GM23338 (cell line): Measurements from ENCODE around the gene RAB17. TPM values are rescaled to one million over a fixed set of nuclear protein-coding genes. Genes with fewer than 3 reads are reported as not detected.

Source experiments
- ATAC-seq: fragments of 200-7000 bp; cut with Tn5 transposase; 3 replicates; pipeline ENCODE4 v1.9.1; 2020
- DNase-seq: peaks from one replicate; pipeline ENCODE4 v3.0.0-alpha.2; 2015; ENCODE audit warnings: low spot score
- H2AFZ ChIP-seq: fragments of 200-600 bp; sonication (generic); 2 replicates; pipeline ENCODE4 v1.8.0; 2016; ENCODE audit warnings: antibody characterized with exemption, mild to moderate bottlenecking, moderate library complexity
- H3F3A ChIP-seq: fragments of 200-600 bp; sonication (generic); replicated peaks from 2 replicates; pipeline ENCODE4 v1.8.0; 2017; ENCODE audit warnings: antibody characterized with exemption, mixed run types, low read depth
- H3K27ac ChIP-seq: fragments of 200-600 bp; sonication (generic); 2 replicates; pipeline ENCODE4 v1.6.1; 2016; ENCODE audit warnings: low read depth
- H3K27me3 ChIP-seq: fragments of 200-600 bp; sonication (generic); 2 replicates; pipeline ENCODE4 v1.8.0; 2016; ENCODE audit warnings: mild to moderate bottlenecking, mixed run types, moderate library complexity; ENCODE audit not compliant: insufficient read depth
- H3K36me3 ChIP-seq: fragments of 200-600 bp; sonication (generic); 2 replicates; pipeline ENCODE4 v1.8.0; 2016; ENCODE audit warnings: mild to moderate bottlenecking; ENCODE audit not compliant: insufficient read depth
- H3K4me1 ChIP-seq: fragments of 200-600 bp; sonication (generic); 2 replicates; pipeline ENCODE4 v1.8.0; 2016; ENCODE audit warnings: mild to moderate bottlenecking, moderate library complexity; ENCODE audit not compliant: insufficient read depth
- H3K4me2 ChIP-seq: fragments of 200-600 bp; sonication (generic); 2 replicates; pipeline ENCODE4 v1.7.1; 2017; ENCODE audit warnings: mixed run types
- H3K4me3 ChIP-seq: fragments of 200-600 bp; sonication (generic); 2 replicates; pipeline ENCODE4 v1.6.1; 2016; ENCODE audit warnings: mixed run types
- H3K79me2 ChIP-seq: fragments of 200-600 bp; sonication (generic); replicated peaks from 2 replicates; pipeline ENCODE4 v1.8.0; 2017; ENCODE audit warnings: mild to moderate bottlenecking; ENCODE audit not compliant: insufficient read depth
- H3K9me2 ChIP-seq: fragments of 200-600 bp; sonication (generic); 2 replicates; pipeline ENCODE4 v1.8.0; 2017; ENCODE audit not compliant: insufficient read depth
- H4K20me1 ChIP-seq: fragments of 200-600 bp; sonication (generic); replicated peaks from 2 replicates; pipeline ENCODE4 v1.8.0; 2017; ENCODE audit warnings: mild to moderate bottlenecking; ENCODE audit not compliant: insufficient read depth
- H3K27ac Mint-ChIP-seq: 2 replicates; pipeline ENCODE4 v1.8.0; 2020; ENCODE audit warnings: inconsistent platforms, mild to moderate bottlenecking, moderate library complexity, mixed read lengths
- H3K27me3 Mint-ChIP-seq: 3 replicates; pipeline ENCODE4 v1.8.0; 2022; ENCODE audit warnings: low read depth, mild to moderate bottlenecking, moderate library complexity, mixed read lengths, inconsistent platforms; ENCODE audit not compliant: insufficient read depth, poor library complexity
- H3K36me3 Mint-ChIP-seq: 3 replicates; pipeline ENCODE4 v1.8.0; 2021; ENCODE audit warnings: low read depth, mild to moderate bottlenecking, inconsistent platforms, moderate library complexity, mixed read lengths
- H3K4me1 Mint-ChIP-seq: 3 replicates; pipeline ENCODE4 v1.8.0; 2020; ENCODE audit warnings: mild to moderate bottlenecking, inconsistent platforms, mixed read lengths
- H3K4me3 Mint-ChIP-seq: 3 replicates; pipeline ENCODE4 v1.8.0; 2021; ENCODE audit warnings: moderate library complexity, mild to moderate bottlenecking, inconsistent platforms, mixed read lengths
- H3K9me3 Mint-ChIP-seq: 3 replicates; pipeline ENCODE4 v1.8.0; 2020; ENCODE audit warnings: moderate library complexity, mild to moderate bottlenecking, inconsistent platforms, mixed read lengths
- CREB1 ChIP-seq: fragments of 250-450 bp; sonication (Bioruptor Pico); IDR thresholded peaks from 2 replicates; pipeline ENCODE4 v1.5.0; 2020; ENCODE audit warnings: low read depth, mild to moderate bottlenecking, moderate library complexity
- EZH2 ChIP-seq: fragments of 200-600 bp; sonication (generic); IDR thresholded peaks from one replicate; pipeline ENCODE4 v1.8.0; 2017; ENCODE audit warnings: antibody characterized with exemption, mild to moderate bottlenecking, low read depth; ENCODE audit not compliant: unreplicated experiment
- EZH2phosphoT487 ChIP-seq: fragments of 200-600 bp; sonication (generic); IDR thresholded peaks from one replicate; pipeline ENCODE4 v1.8.1; 2018; ENCODE audit warnings: antibody characterized with exemption; ENCODE audit not compliant: unreplicated experiment
- JUNB ChIP-seq: IDR thresholded peaks from one replicate; pipeline ENCODE4 v1.6.1; 2016; ENCODE audit warnings: antibody characterized with exemption; ENCODE audit not compliant: unreplicated experiment
- NANOG ChIP-seq: IDR thresholded peaks from 2 replicates; pipeline ENCODE4 v1.6.1; 2016; ENCODE audit warnings: antibody characterized with exemption, borderline replicate concordance
- POLR2AphosphoS5 ChIP-seq: IDR thresholded peaks from 2 replicates; pipeline ENCODE4 v1.6.1; 2016; ENCODE audit warnings: antibody characterized with exemption, low read depth
- STAT1 ChIP-seq: IDR thresholded peaks from one replicate; pipeline ENCODE4 v1.6.1; 2016; ENCODE audit warnings: antibody characterized with exemption; ENCODE audit not compliant: unreplicated experiment
- ZNF114 ChIP-seq: fragments of 250-450 bp; sonication (Bioruptor Pico); IDR thresholded peaks from 2 replicates; pipeline ENCODE4 v1.5.0; 2020; ENCODE audit warnings: mild to moderate bottlenecking, moderate library complexity
- ZNF331 ChIP-seq: fragments of 250-450 bp; sonication (Bioruptor Pico); IDR thresholded peaks from 2 replicates; pipeline ENCODE4 v1.5.0; 2020; ENCODE audit warnings: low read depth, mild to moderate bottlenecking, moderate library complexity
- polyA plus RNA-seq: library from polyadenylated mRNA; unstranded; fragments of >200 nt; fragmentation: Nextera tagmentation; extraction: Ambion mirVana; gene quantifications from 2 replicates; pipeline ENCODE4 v1.2.1, GENCODE V29; 2016
- total RNA-seq: library from RNA; depleted of rRNA; stranded (reverse); fragments of >200 nt; shearing (Covaris generic); gene quantifications from 2 replicates; pipeline ENCODE4 v1.2.3, GENCODE V29; 2014
- TF ChIP-seq, protein P1 (sequence below), 2 experiments: fragments of 200-600 bp in 1 of 2; sonication (generic) in 1 of 2; conservative IDR thresholded peaks; 2 replicates each; pipeline versions ENCODE4 v1.5.1 to v1.6.1; 2016 to 2017; ENCODE audit warnings: antibody characterized with exemption in 2 of 2, low read depth in 2 of 2, mild to moderate bottlenecking in 2 of 2, moderate library complexity in 1 of 2
- TF ChIP-seq, protein P2 (sequence below): IDR thresholded peaks from 2 replicates; pipeline ENCODE4 v1.6.1; 2016; ENCODE audit warnings: antibody characterized with exemption
- TF ChIP-seq, protein P3 (sequence below): IDR thresholded peaks from one replicate; pipeline ENCODE4 v1.6.1; 2018; ENCODE audit warnings: antibody characterized with exemption; ENCODE audit not compliant: unreplicated experiment

Gene RAB17
- total and polyA plus RNA-seq, 2 experiments from 2014 or later: 22.4 to 26.9 TPM

DNA sequence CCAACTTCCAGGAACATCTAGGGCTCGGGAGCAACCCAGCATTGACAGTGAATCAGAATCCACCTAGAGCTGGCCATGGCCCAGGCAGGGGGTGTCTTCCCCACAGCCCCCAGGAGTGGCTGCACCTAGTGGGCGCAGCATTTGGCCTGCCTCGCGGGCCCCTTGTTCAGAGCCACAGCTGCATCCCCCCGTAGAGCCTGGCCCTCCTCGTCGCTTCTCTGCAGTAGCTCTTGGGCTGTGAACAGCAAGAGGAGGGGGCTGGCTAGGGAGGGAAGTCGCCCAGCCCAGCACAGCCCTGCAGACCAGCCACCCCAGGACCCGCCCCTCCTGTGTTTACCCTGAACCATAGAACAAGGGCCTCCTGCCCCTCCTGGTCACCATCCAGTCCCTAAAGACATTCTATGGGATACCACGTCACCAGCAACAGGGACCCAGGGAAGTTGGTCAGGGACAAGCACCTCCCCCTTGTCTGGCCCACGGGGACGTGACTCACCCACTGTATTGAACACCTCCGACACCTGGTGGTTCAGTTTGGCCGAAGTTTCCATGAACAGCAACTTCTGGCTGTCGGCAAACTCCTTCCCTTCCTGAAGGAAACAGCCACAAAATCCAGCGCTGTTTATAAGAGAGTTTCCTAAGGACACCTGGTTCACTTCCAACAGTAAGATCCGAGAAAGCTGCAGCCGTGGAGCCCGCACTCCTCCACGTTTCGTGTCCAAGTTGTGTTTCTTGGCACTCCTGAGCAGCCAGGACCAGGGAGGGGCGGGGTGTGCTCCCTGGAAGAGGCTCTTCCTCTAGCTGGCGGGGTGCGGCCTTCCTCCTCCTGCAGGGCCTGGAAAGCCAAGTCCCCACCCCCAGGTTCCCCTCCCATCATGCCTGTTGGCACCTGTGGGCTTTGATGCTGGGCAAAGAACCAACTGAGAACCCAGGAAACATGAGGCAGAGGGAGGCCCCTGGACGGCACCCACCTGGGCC is 15.4 kb downstream of the RAB17 start:
- ATAC-seq (no peak; the same call in 2 of the 3 replicates), DNase-seq (no peak)
- TF ChIP-seq, protein P1, sequence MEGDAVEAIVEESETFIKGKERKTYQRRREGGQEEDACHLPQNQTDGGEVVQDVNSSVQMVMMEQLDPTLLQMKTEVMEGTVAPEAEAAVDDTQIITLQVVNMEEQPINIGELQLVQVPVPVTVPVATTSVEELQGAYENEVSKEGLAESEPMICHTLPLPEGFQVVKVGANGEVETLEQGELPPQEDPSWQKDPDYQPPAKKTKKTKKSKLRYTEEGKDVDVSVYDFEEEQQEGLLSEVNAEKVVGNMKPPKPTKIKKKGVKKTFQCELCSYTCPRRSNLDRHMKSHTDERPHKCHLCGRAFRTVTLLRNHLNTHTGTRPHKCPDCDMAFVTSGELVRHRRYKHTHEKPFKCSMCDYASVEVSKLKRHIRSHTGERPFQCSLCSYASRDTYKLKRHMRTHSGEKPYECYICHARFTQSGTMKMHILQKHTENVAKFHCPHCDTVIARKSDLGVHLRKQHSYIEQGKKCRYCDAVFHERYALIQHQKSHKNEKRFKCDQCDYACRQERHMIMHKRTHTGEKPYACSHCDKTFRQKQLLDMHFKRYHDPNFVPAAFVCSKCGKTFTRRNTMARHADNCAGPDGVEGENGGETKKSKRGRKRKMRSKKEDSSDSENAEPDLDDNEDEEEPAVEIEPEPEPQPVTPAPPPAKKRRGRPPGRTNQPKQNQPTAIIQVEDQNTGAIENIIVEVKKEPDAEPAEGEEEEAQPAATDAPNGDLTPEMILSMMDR (conservative IDR thresholded peaks at IDR 0.05; ENCODE audit: low read depth in 2 of 2): 0 out of 4 replicates have a peak, but pooled peaks of 1 of the 2 experiments have one; percentile 5
- TF ChIP-seq, protein P2, sequence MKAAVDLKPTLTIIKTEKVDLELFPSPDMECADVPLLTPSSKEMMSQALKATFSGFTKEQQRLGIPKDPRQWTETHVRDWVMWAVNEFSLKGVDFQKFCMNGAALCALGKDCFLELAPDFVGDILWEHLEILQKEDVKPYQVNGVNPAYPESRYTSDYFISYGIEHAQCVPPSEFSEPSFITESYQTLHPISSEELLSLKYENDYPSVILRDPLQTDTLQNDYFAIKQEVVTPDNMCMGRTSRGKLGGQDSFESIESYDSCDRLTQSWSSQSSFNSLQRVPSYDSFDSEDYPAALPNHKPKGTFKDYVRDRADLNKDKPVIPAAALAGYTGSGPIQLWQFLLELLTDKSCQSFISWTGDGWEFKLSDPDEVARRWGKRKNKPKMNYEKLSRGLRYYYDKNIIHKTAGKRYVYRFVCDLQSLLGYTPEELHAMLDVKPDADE: no peak
- no peak overlapping the region for H3K4me2 ChIP-seq
- Mint-ChIP-seq H3K27me3 (no peaks in the 10 kb centered on the region), H3K4me1 (peaks cover 18% of the 10 kb centered on the region), H3K4me3 (no peak overlapping the region), H3K9me3 (0 out of 3 replicates have a peak, but pooled peaks cover 4% of the 10 kb centered on the region), H3K36me3 (peaks cover 17% of the 10 kb centered on the region; the same call in 2 of the 3 replicates), H3K27ac (no peak overlapping the region)
- H3K27me3 ChIP-seq: no peaks in the 10 kb centered on the region
- no peaks in the 10 kb centered on the region for H3K36me3 ChIP-seq
- H3K4me1 ChIP-seq: peaks cover 6% of the 10 kb centered on the region; the same call in 1 of the 2 replicates
- H3K79me2 ChIP-seq: no peaks in the 10 kb centered on the region
- no peak overlapping the region for H2AFZ ChIP-seq
- H4K20me1 ChIP-seq: no peaks in the 10 kb centered on the region
- H3K9me2 ChIP-seq: no peaks in the 10 kb centered on the region
- H3F3A ChIP-seq: no peaks in the 10 kb centered on the region
- H3K27ac ChIP-seq: no peak overlapping the region
- no peak overlapping the region for H3K4me3 ChIP-seq

DNA sequence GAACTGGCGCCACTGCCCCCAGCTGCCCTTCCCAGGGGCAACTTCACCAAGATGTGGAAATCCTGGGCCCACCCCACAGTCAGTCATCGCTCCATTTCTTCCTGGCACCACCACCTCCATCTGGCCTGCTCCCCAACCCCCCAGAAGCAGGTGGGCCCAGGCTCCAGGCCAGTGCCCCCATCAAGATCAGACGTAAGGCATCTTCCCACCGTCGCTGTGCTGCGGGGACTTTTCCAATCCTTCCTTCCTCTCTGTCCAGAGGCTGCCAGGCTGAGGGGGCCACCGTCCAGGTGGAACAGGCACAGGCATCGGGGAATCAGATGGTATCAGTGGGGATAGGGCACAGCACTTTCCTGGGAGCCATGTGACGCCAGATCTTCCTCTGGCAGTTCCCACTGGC is 16.1 kb downstream of the RAB17 start:
- H3K9me2 ChIP-seq: no peaks in the 10 kb centered on the region
- H3K36me3 ChIP-seq: no peaks in the 10 kb centered on the region
- H3K36me3 Mint-ChIP-seq: peaks cover 11% of the 10 kb centered on the region; the same call in 2 of the 3 replicates
- no peak overlapping the region for H3K4me3 Mint-ChIP-seq
- no peaks in the 10 kb centered on the region for H3F3A ChIP-seq
- H3K4me2 ChIP-seq: no peak overlapping the region
- no peak overlapping the region for H3K27ac Mint-ChIP-seq
- no peak overlapping the region for H2AFZ ChIP-seq
- H3K27me3 Mint-ChIP-seq: peaks cover 1% of the 10 kb centered on the region
- no peaks in the 10 kb centered on the region for H4K20me1 ChIP-seq
- no peak overlapping the region for H3K4me3 ChIP-seq
- H3K4me1 Mint-ChIP-seq: peaks cover 18% of the 10 kb centered on the region
- no peak for ATAC-seq
- peaks cover 6% of the 10 kb centered on the region; the same call in 1 of the 2 replicates for H3K4me1 ChIP-seq
- no peaks in the 10 kb centered on the region for H3K27me3 ChIP-seq
- H3K79me2 ChIP-seq: no peaks in the 10 kb centered on the region
- 0 out of 3 replicates have a peak, but pooled peaks cover 4% of the 10 kb centered on the region for H3K9me3 Mint-ChIP-seq
- no peak for DNase-seq
- no peak overlapping the region for H3K27ac ChIP-seq
- TF ChIP-seq EZH2phosphoT487 (no peak), POLR2AphosphoS5 (no peak), EZH2 (no peak), CREB1 (CRISPR knock-in tag) (no peak), STAT1 (no peak), ZNF114 (CRISPR knock-in tag) (no peak), NANOG (no peak), JUNB (no peak), ZNF331 (no peak)
- TF ChIP-seq, protein P3, sequence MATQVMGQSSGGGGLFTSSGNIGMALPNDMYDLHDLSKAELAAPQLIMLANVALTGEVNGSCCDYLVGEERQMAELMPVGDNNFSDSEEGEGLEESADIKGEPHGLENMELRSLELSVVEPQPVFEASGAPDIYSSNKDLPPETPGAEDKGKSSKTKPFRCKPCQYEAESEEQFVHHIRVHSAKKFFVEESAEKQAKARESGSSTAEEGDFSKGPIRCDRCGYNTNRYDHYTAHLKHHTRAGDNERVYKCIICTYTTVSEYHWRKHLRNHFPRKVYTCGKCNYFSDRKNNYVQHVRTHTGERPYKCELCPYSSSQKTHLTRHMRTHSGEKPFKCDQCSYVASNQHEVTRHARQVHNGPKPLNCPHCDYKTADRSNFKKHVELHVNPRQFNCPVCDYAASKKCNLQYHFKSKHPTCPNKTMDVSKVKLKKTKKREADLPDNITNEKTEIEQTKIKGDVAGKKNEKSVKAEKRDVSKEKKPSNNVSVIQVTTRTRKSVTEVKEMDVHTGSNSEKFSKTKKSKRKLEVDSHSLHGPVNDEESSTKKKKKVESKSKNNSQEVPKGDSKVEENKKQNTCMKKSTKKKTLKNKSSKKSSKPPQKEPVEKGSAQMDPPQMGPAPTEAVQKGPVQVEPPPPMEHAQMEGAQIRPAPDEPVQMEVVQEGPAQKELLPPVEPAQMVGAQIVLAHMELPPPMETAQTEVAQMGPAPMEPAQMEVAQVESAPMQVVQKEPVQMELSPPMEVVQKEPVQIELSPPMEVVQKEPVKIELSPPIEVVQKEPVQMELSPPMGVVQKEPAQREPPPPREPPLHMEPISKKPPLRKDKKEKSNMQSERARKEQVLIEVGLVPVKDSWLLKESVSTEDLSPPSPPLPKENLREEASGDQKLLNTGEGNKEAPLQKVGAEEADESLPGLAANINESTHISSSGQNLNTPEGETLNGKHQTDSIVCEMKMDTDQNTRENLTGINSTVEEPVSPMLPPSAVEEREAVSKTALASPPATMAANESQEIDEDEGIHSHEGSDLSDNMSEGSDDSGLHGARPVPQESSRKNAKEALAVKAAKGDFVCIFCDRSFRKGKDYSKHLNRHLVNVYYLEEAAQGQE: no peak
- TF ChIP-seq, protein P2: no peak
- TF ChIP-seq, protein P1 (conservative IDR thresholded peaks at IDR 0.05; ENCODE audit: low read depth in 2 of 2): no peak
